SK-N-SH (cell line): Measurements from ENCODE around the gene MRPS34. TPM values are rescaled to one million over a fixed set of nuclear protein-coding genes. Genes with fewer than 3 reads are reported as not detected.
A peak's percentile ranks its signal among the peaks of the same experiment; 100 is the strongest.

Source experiments
- CTCF ChIA-PET: fragments of 300-600, 350-600 bp; formaldehyde crosslinking; extraction: SDS; loops from one replicate; lab custom pipeline; 2021; lab: Yijun Ruan, JAX
- POLR2A ChIA-PET: fragments of 350-600 bp; sonication (Branson Sonifier 250); formaldehyde crosslinking; extraction: SDS; loops from one replicate; lab custom pipeline; 2020; ENCODE audit warnings: antibody characterized with exemption, inconsistent platforms; lab: Yijun Ruan, JAX
- DNase-seq: peaks from one replicate; pipeline ENCODE4 v3.0.0; 2012
- H2AFZ ChIP-seq: fragments of 200-600 bp; sonication (generic); 2 replicates; pipeline ENCODE4 v1.8.1; 2016; ENCODE audit warnings: antibody characterized with exemption, mild to moderate bottlenecking, low read depth
- H3F3A ChIP-seq: fragments of 200-600 bp; sonication (generic); replicated peaks from 2 replicates; pipeline ENCODE3; 2016; ENCODE audit warnings: antibody characterized with exemption, mild to moderate bottlenecking; ENCODE audit not compliant: insufficient read depth
- H3K27ac ChIP-seq, 2 experiments: fragments of 200-500 bp in 1 of 2; fragments of 200-600 bp in 1 of 2; sonication (Bioruptor generic) in 1 of 2; sonication (generic), shearing (Covaris generic) in 1 of 2; 2 replicates each; pipeline versions ENCODE4 v1.5.1 to v1.6.1; 2014 to 2016; ENCODE audit warnings: low read depth in 2 of 2, inconsistent platforms in 1 of 2, low read length in 1 of 2, mild to moderate bottlenecking in 1 of 2, mixed read lengths in 1 of 2
- H3K27me3 ChIP-seq: fragments of 200-600 bp; sonication (generic), shearing (Covaris generic); 2 replicates; pipeline ENCODE4 v1.6.1; 2016; ENCODE audit warnings: mixed run types; ENCODE audit not compliant: insufficient read depth
- H3K36me3 ChIP-seq, 2 experiments: fragments of 200-500 bp in 1 of 2; fragments of 200-600 bp in 1 of 2; sonication (Bioruptor generic) in 1 of 2; sonication (generic) in 1 of 2; replicated peaks in 1 of 2; 2 replicates each; pipeline versions ENCODE3 to v1.5.1; 2014 to 2016; ENCODE audit warnings: low read length in 1 of 2, mild to moderate bottlenecking in 1 of 2; ENCODE audit not compliant: insufficient read depth in 2 of 2, control insufficient read depth in 1 of 2
- H3K4me1 ChIP-seq, 2 experiments: fragments of 200-500 bp in 1 of 2; fragments of 200-600 bp in 1 of 2; sonication (Bioruptor generic) in 1 of 2; sonication (generic), shearing (Covaris generic) in 1 of 2; 2 replicates each; pipeline versions ENCODE4 v1.5.1 to v1.6.1; 2014 to 2016; ENCODE audit warnings: low read depth in 1 of 2, low read length in 1 of 2, mixed run types in 1 of 2; ENCODE audit not compliant: insufficient read depth in 2 of 2, control insufficient read depth in 1 of 2
- H3K4me2 ChIP-seq: fragments of 200-600 bp; sonication (generic), shearing (Covaris generic); 2 replicates; pipeline ENCODE4 v1.6.1; 2017; ENCODE audit warnings: mixed run types
- H3K4me3 ChIP-seq, 2 experiments: fragments of 200-500 bp in 1 of 2; fragments of 200-600 bp in 1 of 2; sonication (Bioruptor generic) in 1 of 2; sonication (generic), shearing (Covaris generic) in 1 of 2; 2 replicates each; pipeline versions ENCODE4 v1.5.1 to v1.8.1; 2014 to 2016; ENCODE audit warnings: low read depth in 2 of 2, inconsistent platforms in 1 of 2, low read length in 1 of 2, mild to moderate bottlenecking in 1 of 2, mixed read lengths in 1 of 2, moderate library complexity in 1 of 2
- H3K79me2 ChIP-seq: fragments of 200-600 bp; sonication (generic); 2 replicates; pipeline ENCODE4 v1.8.1; 2017; ENCODE audit warnings: mild to moderate bottlenecking; ENCODE audit not compliant: insufficient read depth
- H3K9ac ChIP-seq: fragments of 200-600 bp; sonication (generic); 2 replicates; pipeline ENCODE4 v1.6.1; 2017; ENCODE audit warnings: mixed run types
- H3K9me2 ChIP-seq: fragments of 200-600 bp; sonication (generic); 2 replicates; pipeline ENCODE4 v1.6.1; 2017; ENCODE audit warnings: mixed run types
- H3K9me3 ChIP-seq: fragments of 200-600 bp; sonication (generic); 2 replicates; pipeline ENCODE4 v1.6.1; 2017; ENCODE audit warnings: mixed run types, mild to moderate bottlenecking, moderate library complexity
- H4K20me1 ChIP-seq: fragments of 200-600 bp; sonication (generic); 2 replicates; pipeline ENCODE4 v1.6.1; 2017; ENCODE audit warnings: mild to moderate bottlenecking, mixed run types; ENCODE audit not compliant: insufficient read depth
- EZH2phosphoT487 ChIP-seq: fragments of 200-600 bp; sonication (generic); IDR thresholded peaks from 2 replicates; pipeline ENCODE4 v1.6.1; 2017; ENCODE audit warnings: low read depth, mixed run types, mild to moderate bottlenecking, antibody characterized with exemption, moderate library complexity, borderline replicate concordance
- MEF2A ChIP-seq: IDR thresholded peaks from 2 replicates; pipeline ENCODE4 v1.4.0; 2012; ENCODE audit warnings: low read depth, borderline replicate concordance
- NFIC ChIP-seq: IDR thresholded peaks from 2 replicates; pipeline ENCODE4 v1.4.0; 2012; ENCODE audit warnings: borderline replicate concordance
- NRF1 ChIP-seq: IDR thresholded peaks from 2 replicates; pipeline ENCODE4 v1.6.1; 2012; ENCODE audit warnings: low read depth, mild to moderate bottlenecking, low read length
- SIN3A ChIP-seq: IDR thresholded peaks from 2 replicates; pipeline ENCODE4 v1.6.1; 2012; ENCODE audit warnings: low read depth, mild to moderate bottlenecking, low read length, moderate library complexity, borderline replicate concordance
- TEAD4 ChIP-seq: IDR thresholded peaks from 2 replicates; pipeline ENCODE4 v1.4.0; 2012; ENCODE audit warnings: mild to moderate bottlenecking, borderline replicate concordance; ENCODE audit not compliant: insufficient read depth
- YY1 ChIP-seq: IDR thresholded peaks from 2 replicates; pipeline ENCODE4 v1.4.0; 2012; ENCODE audit warnings: low read depth, mild to moderate bottlenecking
- WGBS: methylation state at CpG from one replicate; pipeline ENCODE4 v1.1.6; 2017; ENCODE audit warnings: low lambda C conversion rate; 5-methylcytosine and 5-hydroxymethylcytosine counted together
- polyA plus RNA-seq, 3 experiments: library from polyadenylated mRNA; depleted of rRNA; stranded (reverse); fragments of >200 nt; gene quantifications; 2 replicates each; pipeline ENCODE4 v1.2.3, GENCODE V29; 2012
- TF ChIP-seq, protein P1 (sequence below): IDR thresholded peaks from 2 replicates; pipeline ENCODE4 v1.6.1; 2012; ENCODE audit warnings: mild to moderate bottlenecking, low read depth, low read length, moderate library complexity
- TF ChIP-seq, protein P2 (sequence below): fragments of 150-350 bp; IDR thresholded peaks from 2 replicates; pipeline ENCODE4 v1.6.1; 2016; ENCODE audit warnings: mild to moderate bottlenecking, low read depth, low read length
- TF ChIP-seq, protein P3 (sequence below): IDR thresholded peaks from 2 replicates; pipeline ENCODE4 v1.4.0; 2012; ENCODE audit warnings: low read depth
- TF ChIP-seq, protein P4 (sequence below): IDR thresholded peaks from 2 replicates; pipeline ENCODE4; 2012

The MRPS34 gene
- polyA plus RNA-seq, 1 of the 3 experiments (the other 2 are of a cell fraction): 156 TPM

DNA sequence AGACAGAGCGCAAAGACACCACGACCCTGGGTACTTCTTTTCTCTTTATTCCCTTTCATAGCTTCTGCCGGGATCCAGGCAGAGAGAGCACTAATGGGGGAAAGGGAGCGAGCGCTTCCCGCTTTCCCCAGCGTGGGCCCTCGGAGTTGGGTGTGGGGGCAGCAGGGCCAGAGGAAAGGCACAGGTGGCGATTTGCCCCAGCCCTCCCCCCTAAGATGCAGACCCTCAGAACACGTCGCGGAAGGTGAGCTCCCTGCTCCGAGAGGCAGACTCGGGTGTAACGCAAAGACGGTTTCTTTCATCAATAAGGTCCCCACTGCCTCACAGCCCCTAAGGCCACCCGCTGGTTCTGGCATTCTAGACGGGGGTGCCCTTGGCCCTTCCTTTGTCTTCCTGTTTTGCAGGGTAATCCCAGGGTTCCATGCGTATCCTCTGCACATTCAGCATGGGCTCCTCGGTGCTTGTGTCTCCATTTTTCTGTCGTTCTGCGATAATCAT, 1.0 kb downstream of the MRPS34 start:
- H3K4me3 ChIP-seq: peak overlapping the region; percentile 90 to 91
- peaks cover 31% of the 10 kb centered on the region for H3K79me2 ChIP-seq
- ChIA-PET POLR2A (interaction anchor here (1.2 to 3.8 kb wide), 3 partner anchors 10 to 200 kb away, joined by 5 to 24 read pairs (median 5); partner anchors contain the start of genes JPT2, NUBP2, SPSB3 and TBL3), CTCF (interaction anchor here (0.6 to 4.4 kb wide), 4 partner anchors 9 to 887 kb away, joined by 3 to 40 read pairs (median 8); partner anchors contain the start of genes MAPK8IP3, NUBP2 and SPSB3)
- no peak overlapping the region for H2AFZ ChIP-seq
- no peak for DNase-seq
- peak overlapping the region; percentile 95 for H3K4me2 ChIP-seq
- H3K27ac ChIP-seq: peak overlapping the region; percentile 78 to 92; a peak in 3 of 4 replicates
- H4K20me1 ChIP-seq: 0 out of 2 replicates have a peak, but pooled peaks cover 11% of the 10 kb centered on the region
- peaks cover 6 to 41% of the 10 kb centered on the region in 2 experiments for H3K36me3 ChIP-seq
- TF ChIP-seq, protein P1, sequence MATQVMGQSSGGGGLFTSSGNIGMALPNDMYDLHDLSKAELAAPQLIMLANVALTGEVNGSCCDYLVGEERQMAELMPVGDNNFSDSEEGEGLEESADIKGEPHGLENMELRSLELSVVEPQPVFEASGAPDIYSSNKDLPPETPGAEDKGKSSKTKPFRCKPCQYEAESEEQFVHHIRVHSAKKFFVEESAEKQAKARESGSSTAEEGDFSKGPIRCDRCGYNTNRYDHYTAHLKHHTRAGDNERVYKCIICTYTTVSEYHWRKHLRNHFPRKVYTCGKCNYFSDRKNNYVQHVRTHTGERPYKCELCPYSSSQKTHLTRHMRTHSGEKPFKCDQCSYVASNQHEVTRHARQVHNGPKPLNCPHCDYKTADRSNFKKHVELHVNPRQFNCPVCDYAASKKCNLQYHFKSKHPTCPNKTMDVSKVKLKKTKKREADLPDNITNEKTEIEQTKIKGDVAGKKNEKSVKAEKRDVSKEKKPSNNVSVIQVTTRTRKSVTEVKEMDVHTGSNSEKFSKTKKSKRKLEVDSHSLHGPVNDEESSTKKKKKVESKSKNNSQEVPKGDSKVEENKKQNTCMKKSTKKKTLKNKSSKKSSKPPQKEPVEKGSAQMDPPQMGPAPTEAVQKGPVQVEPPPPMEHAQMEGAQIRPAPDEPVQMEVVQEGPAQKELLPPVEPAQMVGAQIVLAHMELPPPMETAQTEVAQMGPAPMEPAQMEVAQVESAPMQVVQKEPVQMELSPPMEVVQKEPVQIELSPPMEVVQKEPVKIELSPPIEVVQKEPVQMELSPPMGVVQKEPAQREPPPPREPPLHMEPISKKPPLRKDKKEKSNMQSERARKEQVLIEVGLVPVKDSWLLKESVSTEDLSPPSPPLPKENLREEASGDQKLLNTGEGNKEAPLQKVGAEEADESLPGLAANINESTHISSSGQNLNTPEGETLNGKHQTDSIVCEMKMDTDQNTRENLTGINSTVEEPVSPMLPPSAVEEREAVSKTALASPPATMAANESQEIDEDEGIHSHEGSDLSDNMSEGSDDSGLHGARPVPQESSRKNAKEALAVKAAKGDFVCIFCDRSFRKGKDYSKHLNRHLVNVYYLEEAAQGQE: no peak
- TF ChIP-seq, protein P2, sequence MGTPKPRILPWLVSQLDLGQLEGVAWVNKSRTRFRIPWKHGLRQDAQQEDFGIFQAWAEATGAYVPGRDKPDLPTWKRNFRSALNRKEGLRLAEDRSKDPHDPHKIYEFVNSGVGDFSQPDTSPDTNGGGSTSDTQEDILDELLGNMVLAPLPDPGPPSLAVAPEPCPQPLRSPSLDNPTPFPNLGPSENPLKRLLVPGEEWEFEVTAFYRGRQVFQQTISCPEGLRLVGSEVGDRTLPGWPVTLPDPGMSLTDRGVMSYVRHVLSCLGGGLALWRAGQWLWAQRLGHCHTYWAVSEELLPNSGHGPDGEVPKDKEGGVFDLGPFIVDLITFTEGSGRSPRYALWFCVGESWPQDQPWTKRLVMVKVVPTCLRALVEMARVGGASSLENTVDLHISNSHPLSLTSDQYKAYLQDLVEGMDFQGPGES: no peak
- TF ChIP-seq NRF1 (no peak), EZH2phosphoT487 (no peak)
- TF ChIP-seq, protein P3, sequence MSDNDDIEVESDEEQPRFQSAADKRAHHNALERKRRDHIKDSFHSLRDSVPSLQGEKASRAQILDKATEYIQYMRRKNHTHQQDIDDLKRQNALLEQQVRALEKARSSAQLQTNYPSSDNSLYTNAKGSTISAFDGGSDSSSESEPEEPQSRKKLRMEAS: 0 out of 2 replicates have a peak, but pooled peaks have one; percentile 3
- H3F3A ChIP-seq: peaks cover 11% of the 10 kb centered on the region
- H3K27me3 ChIP-seq: no peaks in the 10 kb centered on the region
- H3K9ac ChIP-seq: peak overlapping the region; percentile 93; the same call in 1 of the 2 replicates
- WGBS: 17% methylated on average over 20 of the region's 22 CpGs
- no peaks in the 10 kb centered on the region for H3K9me3 ChIP-seq
- peaks cover 0 to 32% of the 10 kb centered on the region in 2 experiments; a peak in 2 of 4 replicates for H3K4me1 ChIP-seq
- no peaks in the 10 kb centered on the region for H3K9me2 ChIP-seq

DNA sequence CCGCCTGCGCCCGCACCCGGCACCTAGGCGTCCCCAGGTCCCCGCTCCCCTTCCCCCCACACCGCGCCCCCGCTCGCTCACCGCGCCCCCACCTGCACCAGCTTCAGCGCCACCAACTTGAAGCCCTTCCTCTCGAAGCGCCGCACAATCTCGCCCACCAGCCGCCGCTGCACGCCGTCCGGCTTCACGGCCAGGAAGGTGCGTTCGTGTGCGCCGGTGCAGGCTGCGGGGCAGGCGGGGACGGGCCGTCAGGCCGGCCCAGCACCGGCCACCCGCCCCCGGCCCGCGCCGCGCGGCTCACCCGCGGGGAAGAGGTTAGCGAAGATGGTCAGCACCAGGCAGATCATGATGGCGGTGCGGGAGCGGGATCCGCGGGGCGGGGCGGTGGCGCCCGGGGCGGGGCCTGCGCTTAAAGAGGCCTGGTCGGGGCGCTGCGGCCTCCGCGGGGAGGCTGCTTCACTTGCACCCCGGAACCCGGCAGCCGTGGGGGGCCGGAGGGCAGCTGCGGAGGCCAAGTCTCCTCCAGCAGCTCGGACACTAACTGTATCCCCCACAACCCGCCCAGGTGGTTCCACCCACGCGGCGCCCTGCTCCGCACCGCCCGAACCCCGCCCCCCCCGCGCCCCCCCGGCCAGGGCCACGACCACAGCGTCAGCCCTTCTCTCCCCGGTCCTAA, 1.6 kb downstream of the MRPS34 start, which contains the start of gene NME3:
NME3 (minus strand) TSS at position 356 of the 676 bp plus-strand sequence; CDS start at position 347, 9 bp downstream.
- POLR2A ChIA-PET: interaction anchor here (0.9 to 3.8 kb wide), 2 partner anchors 11 to 32 kb away, joined by 4 to 24 read pairs; partner anchors contain the start of genes NUBP2 and SPSB3
- peak; percentile 92 for DNase-seq
- Histone ChIP-seq H3F3A (peaks cover 11% of the 10 kb centered on the region), H3K9me2 (no peaks in the 10 kb centered on the region), H3K79me2 (peaks cover 31% of the 10 kb centered on the region), H4K20me1 (0 out of 2 replicates have a peak, but pooled peaks cover 11% of the 10 kb centered on the region), H2AFZ (no peak within 1 kb of the TSS), H3K27me3 (no peaks in the 10 kb centered on the region), H3K4me2 (peak within 1 kb of the TSS; percentile 95), H3K27ac (peak within 1 kb of the TSS; percentile 78 to 92; a peak in 3 of 4 replicates), H3K9ac (peak within 1 kb of the TSS; percentile 93), H3K4me3 (peak within 1 kb of the TSS; percentile 90 to 91), H3K36me3 (peaks cover 6 to 39% of the 10 kb centered on the region in 2 experiments), H3K9me3 (no peaks in the 10 kb centered on the region), H3K4me1 (peaks cover 0 to 32% of the 10 kb centered on the region in 2 experiments; a peak in 2 of 4 replicates)
- WGBS: 4% methylated on average over 43 of the region's 79 CpGs
- CTCF ChIA-PET: interaction anchor here (0.6 to 4.4 kb wide), 3 partner anchors 12 to 887 kb away, joined by 3 to 40 read pairs (median 13); partner anchors contain the start of genes MAPK8IP3, NUBP2 and SPSB3
- no peak for TF ChIP-seq TEAD4
- TF ChIP-seq SIN3A: no peak
- peak; percentile 61; the same call in 1 of the 2 replicates for TF ChIP-seq YY1
- TF ChIP-seq MEF2A: no peak
- TF ChIP-seq, protein P4, sequence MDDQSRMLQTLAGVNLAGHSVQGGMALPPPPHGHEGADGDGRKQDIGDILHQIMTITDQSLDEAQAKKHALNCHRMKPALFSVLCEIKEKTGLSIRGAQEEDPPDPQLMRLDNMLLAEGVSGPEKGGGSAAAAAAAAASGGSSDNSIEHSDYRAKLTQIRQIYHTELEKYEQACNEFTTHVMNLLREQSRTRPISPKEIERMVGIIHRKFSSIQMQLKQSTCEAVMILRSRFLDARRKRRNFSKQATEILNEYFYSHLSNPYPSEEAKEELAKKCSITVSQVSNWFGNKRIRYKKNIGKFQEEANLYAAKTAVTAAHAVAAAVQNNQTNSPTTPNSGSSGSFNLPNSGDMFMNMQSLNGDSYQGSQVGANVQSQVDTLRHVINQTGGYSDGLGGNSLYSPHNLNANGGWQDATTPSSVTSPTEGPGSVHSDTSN: peak; percentile 15; the same call in 1 of the 2 replicates
- no peak for TF ChIP-seq NFIC
- TF ChIP-seq, protein P3: no peak
- TF ChIP-seq, protein P2: no peak
